ENCODE results near the gene ACVR1B.

ACVR1B gene

GRCh38 chr12:52044292-52044983 lies 92.9 kb downstream of the ACVR1B start:
- peak overlapping the region; percentile 52 for H3K27ac ChIP-seq
- no peak for TF ChIP-seq CTCF (conservative IDR thresholded peaks at IDR 0.05)

- H3K27ac ChIP-seq: peak overlapping the region; percentile 5; the same call in 1 of the 2 replicates
Observed at GRCh38 chr12:52045794-52046199, 94.3 kb downstream of the ACVR1B start.

More at GRCh38 chr12:52045794-52046199, 94.3 kb downstream of the ACVR1B start:
- TF ChIP-seq CTCF (conservative IDR thresholded peaks at IDR 0.05): no peak
